ENCODE data around the gene WNT10A. TPM values are rescaled to one million over a fixed set of nuclear protein-coding genes. Genes with fewer than 3 reads are reported as not detected.

The WNT10A gene
- total RNA-seq, 1 donor from 2014 or later = not detected

DNA sequence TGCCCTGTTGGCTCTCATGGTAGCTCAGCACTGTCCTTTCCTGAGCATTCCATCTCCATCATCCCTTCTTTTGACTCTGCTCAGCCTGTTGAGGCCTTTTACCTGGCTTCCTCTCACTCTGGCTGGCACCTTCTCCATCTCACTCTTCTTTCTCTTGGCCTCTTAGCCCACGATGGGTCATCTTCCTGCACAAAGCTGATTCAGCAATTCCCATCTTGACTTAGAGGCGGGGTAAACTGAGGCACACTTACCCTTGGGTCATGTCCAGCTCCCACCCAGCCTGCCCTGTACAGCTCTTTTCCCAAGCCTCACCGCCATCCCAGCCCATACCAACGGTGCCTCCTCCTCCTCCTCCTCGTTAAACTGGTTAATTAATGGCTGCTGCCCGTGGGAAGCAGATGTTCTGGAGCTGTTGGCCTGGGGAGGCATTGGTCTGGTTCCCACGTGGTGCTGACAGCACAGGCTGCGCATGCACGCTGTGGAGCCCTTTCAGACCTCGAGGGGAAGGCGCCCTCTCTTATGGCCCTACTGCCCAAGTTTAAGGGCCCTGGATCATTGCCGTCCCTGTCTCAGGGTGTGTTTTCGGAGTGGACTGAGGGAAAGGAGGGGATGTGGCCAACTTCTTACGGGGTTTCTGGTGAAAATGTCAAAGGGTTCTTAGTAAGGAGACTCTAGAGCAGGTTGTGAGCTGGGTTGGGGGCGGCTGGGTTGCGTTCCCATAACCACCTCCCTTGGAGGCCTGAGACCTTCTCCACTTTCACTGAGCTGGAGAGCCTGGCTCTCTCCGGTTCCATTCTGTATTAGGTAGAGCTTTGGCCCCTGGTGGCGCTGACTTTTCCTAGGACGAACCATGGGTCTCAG is 10.9 kb downstream of the WNT10A start:
- peak in 1 of 2 donors; percentile 12 for DNase-seq (ENCODE audit: low spot score in 2 of 2)
- FAIRE-seq = no peak

- FAIRE-seq (no peak), DNase-seq (ENCODE audit: low spot score in 2 of 2) (peak; percentile 74 to 83)
Observed at GRCh38 chr2:218892693-218893348, 12.2 kb downstream of the WNT10A start.

DNA sequence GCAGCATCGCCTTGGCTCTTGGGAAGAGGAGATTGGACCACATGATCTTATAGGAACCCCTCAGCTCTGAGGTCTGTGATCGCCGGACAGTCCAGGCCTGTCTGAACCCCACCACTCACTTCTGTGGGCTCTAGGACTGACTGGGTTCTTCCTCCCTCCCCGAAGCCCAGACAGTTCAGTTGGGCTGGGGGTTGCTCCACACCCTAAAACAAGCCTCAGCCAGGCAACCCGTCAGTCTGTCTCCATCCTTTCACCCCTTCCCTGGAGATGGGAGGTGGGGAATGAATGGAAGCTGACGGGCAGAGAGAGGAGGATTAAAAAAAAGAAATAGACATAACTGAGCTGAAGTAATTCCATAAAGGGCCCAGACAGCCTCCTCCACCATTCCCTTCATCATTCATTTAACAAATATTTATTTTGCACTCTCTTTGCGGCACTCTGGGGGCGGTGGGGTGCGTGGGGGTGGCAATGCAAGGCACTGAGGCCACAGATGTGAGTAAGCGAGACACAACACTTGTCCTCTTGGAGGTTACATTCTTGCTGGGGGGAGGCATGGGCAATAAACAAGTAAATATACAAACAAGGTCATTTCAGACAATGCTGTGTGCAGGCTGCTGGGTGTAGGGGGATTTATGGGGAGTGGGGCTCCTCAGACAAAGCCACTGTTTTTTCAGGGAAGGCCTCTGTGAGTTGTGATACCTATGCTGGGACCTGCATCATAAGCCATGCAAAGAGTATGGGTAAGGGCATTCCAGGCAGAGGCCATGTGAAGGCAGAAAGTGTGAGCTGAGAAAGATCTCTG is 12.9 kb downstream of the WNT10A start:
- no peak for FAIRE-seq
- no peak for DNase-seq (ENCODE audit: low spot score in 2 of 2)

DNA sequence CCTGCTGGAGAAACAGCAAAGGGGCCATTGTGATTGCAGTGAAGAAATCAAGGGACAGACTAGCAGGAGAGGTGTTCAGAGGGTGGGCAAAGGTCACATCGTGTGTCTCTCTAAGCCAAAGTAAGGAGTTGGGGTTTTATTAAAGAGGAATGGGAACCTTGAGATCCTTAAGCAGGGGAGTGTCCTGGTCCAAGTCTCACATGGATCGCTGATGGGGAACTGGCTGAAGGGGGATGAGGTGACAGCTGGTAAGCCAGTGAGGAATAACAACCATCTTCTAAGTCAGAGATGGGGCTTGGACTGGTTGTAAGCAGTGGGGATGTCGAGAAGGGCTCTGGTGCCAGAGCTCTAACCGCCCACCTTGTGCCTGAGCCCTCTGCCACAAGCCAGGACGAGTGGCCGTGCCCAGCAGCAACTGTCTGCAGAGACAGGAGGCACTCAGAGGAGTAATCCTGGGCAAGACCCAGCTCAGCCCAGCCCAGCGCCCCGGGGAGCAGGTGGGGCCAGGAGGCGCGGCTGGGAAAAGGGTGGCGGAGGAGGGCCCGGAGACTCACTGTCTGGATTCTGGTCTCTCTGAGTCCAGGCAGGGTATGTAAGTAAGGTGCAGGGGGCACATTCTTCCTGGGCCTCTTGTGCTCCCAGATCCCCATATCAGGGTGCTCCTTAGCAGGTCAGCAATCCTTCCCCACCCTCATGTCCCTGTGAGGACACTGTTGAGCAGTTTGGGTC is 13.7 kb downstream of the WNT10A start:
- FAIRE-seq = no peak
- DNase-seq (ENCODE audit: low spot score in 2 of 2) = peak in 1 of 2 donors; percentile 26

GRCh38 chr2:218894880-218895157 is 14.2 kb downstream of the WNT10A start:
- DNase-seq (ENCODE audit: low spot score in 2 of 2) = no peak
- FAIRE-seq = no peak

DNA sequence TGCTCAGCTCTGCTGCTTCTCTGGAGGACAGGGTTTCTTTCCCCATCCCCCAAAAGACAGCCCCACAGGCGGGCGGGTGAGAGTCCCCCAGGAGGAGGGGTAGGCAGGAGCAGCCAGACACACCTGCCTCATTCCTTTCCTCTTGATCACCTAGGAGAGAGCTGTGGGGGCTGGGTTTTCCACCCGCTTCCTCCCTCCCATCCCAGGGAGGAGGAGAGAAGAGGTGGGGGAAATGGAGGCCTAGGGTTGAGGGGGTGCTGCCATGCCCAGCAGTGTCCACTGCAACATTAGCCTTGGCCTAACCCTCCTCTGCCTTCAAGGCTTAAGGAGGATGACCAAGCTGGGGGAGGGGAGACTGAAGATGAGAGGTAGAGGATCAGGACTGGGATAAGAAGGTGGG is 14.7 kb downstream of the WNT10A start:
- FAIRE-seq (no peak), DNase-seq (ENCODE audit: low spot score in 2 of 2) (peak in 1 of 2 donors; percentile 29)

GRCh38 chr2:218895759-218896500 is 15.3 kb downstream of the WNT10A start:
- peak in 1 of 2 donors; percentile 24 for DNase-seq (ENCODE audit: low spot score in 2 of 2)
- FAIRE-seq = no peak

DNA sequence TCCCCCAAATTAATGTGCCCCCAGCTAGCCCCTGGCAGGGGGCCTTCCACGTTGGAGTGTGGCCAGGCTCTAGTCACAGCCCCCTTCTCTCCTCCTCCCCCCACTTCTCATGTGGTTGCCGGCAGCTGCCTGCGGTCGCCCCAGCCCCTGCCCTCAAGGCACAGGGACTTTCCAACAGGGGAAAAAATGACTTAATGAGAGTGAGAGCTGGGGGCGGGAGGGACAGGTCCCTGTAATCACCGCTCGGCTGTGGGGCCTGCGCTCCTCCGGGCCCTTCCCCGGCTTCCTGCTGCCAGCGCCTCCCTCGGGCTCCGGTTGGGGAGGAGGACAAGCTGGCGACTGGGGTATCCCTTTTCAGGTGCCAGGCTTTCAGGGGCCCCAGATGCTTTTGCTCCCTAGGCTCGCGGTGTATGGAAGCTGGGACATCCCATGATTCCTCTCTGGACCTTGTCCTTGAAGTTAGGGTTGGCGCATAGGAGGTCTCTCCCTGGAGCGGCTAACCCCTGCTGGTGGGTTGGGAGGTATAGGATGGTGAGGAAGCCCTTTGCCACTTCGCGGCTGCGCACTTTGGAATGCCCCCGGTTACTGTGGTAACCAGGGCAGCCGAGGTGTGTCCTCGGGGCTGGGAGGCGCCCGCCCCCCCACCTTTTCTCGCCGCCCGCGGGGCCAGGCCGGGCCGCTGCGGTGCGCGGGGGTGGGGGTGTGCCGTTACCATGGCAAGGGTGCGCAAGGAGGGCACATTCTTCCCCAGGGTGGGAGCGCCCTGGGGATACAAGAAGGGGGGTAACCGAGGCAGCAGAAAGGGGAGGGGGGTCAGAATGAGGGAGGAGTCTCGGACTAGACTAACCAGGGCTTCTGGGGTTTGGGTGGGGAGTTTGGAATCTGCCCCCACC is 16.1 kb downstream of the WNT10A start:
- DNase-seq (ENCODE audit: low spot score in 2 of 2) = peak in 1 of 2 donors; percentile 44

GRCh38 chr2:218897394-218898108 is 16.9 kb downstream of the WNT10A start:
- DNase-seq (ENCODE audit: low spot score in 2 of 2) (peak in 1 of 2 donors; percentile 28), FAIRE-seq (no peak)

More for the DNA sequence above, 16.1 kb downstream of the WNT10A start:
- no peak for FAIRE-seq

- DNase-seq (ENCODE audit: low spot score in 2 of 2) (peak; percentile 78), FAIRE-seq (no peak)
Observed at GRCh38 chr2:218898109-218898878, 17.6 kb downstream of the WNT10A start.

DNA sequence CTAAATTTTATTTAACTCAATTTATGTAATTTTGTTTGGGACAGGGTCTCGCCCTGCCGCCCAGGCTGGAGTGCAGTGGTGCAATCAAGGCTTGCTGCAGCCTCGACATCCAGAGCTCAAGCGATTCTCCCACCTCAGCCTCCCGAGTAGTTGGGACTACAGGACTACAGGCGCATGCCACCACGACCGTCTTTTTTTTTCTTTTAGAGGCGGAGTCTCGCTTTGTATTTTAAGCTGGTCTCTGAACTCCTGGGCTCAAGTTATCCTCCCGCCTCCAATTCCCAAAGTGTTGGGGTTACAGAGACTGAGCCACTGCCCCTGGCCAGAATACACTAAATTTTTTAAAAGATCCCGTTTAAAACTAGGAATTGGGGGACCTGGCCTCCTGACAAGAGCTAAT is 18.5 kb downstream of the WNT10A start:
- FAIRE-seq (no peak), DNase-seq (ENCODE audit: low spot score in 2 of 2) (no peak)

- FAIRE-seq = no peak
- no peak for DNase-seq (ENCODE audit: low spot score in 2 of 2)
Observed at GRCh38 chr2:218902427-218902826, 21.8 kb downstream of the WNT10A start.

DNA sequence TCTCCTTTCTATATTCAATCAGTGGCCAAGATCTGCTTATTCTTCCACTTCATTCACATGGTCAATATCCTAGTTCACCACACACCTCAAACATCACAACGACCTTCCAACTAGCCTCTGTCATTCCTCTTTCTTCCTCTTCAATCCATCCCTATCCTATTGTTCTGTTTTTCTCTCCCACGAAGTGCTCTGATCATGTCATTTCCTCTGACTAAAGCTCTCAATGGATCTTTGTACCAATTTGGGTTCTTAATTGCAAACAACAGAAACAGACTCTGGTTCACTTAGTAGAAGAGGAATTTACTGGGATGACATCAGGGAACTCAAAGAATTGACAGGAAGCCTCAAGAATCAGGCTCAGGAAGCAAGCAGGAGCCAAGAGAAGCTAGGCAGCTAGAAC is 23.5 kb downstream of the WNT10A start:
- FAIRE-seq = no peak

GRCh38 chr2:218908721-218909619 is 28.3 kb downstream of the WNT10A start:
- FAIRE-seq = no peak

More for the DNA sequence above, 23.5 kb downstream of the WNT10A start:
- no peak for DNase-seq (ENCODE audit: low spot score in 2 of 2)

GRCh38 chr2:218910741-218911140 is 30.1 kb downstream of the WNT10A start:
- no peak for DNase-seq (ENCODE audit: low spot score in 2 of 2)
- no peak for FAIRE-seq

More at GRCh38 chr2:218908721-218909619, 28.3 kb downstream of the WNT10A start:
- DNase-seq (ENCODE audit: low spot score in 2 of 2) = peak in 1 of 2 donors; percentile 90

- FAIRE-seq (no peak), DNase-seq (ENCODE audit: low spot score in 2 of 2) (no peak)
Observed at GRCh38 chr2:218920504-218920903, 39.9 kb downstream of the WNT10A start.

Data from frontal cortex (tissue), 4 donors.